Measurements from ENCODE around the gene S100A12. TPM values are rescaled to one million over a fixed set of nuclear protein-coding genes. Genes with fewer than 3 reads are reported as not detected.

Gene S100A12
- total and polyA plus RNA-seq, 9 of the 15 experiments (the other 6 are each of a cell fraction or from before 2014, with no cell fraction given), result not detected

DNA sequence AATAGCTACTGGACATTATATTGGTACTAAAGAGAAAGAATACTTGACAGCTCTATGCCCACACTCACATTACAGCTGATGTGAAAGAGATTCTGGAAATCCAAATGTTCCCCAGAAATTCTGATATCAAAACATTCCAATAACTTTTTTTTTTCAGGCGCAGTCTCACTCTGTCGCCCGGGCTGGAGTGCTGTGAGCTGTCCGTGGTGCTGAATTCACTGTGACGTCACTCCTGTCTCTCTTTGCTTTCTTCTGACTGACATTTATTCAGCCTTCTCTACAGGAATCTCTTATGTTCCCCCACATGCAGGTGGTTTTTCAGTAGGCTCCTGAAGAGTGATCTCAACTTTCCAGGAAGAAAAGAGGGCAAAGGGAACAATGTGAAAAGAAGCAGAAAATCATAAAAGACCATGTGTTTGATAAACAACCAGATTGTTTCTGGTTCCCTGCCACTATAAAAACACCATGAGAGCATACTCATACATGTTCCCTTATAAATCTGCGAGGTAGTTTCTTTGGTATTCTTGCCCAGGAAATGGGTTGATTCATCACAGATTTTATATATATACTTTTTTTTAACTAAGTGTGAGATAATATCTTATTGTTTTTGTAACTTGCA lies 47.1 kb upstream of the S100A12 start (continued):
- TF ChIP-seq BRCA1 (IDR thresholded peaks at IDR 0.05) (no peak), BRCA1 (CRISPR knock-in tag; IDR thresholded peaks at IDR 0.05) (no peak), NR2F6 (CRISPR knock-in tag; IDR thresholded peaks at IDR 0.05) (no peak), ZNF766 (CRISPR knock-in tag; conservative IDR thresholded peaks at IDR 0.05) (peak; percentile 58; the same call in 1 of the 2 replicates), REST (IDR thresholded peaks at IDR 0.05; ENCODE audit: borderline replicate concordance) (peak; percentile 99), REST (CRISPR knock-in tag; IDR thresholded peaks at IDR 0.05; ENCODE audit: low read depth) (peak; percentile 97), CREM (IDR thresholded peaks at IDR 0.05; ENCODE audit: low read depth) (peak; percentile 98), ILK (tag; IDR thresholded peaks at IDR 0.05; ENCODE audit: borderline replicate concordance, low read depth) (no peak), ZNF76 (CRISPR knock-in tag; IDR thresholded peaks at IDR 0.05; ENCODE audit: borderline replicate concordance) (no peak), ETV5 (CRISPR knock-in tag; IDR thresholded peaks at IDR 0.05; ENCODE audit: low read depth) (no peak), NRF1 (conservative IDR thresholded peaks at IDR 0.05 in 1 of 2, IDR thresholded peaks at IDR 0.05 in 1 of 2) (peak in 1 of 2 experiments; percentile 44; a peak in 1 of 4 replicates), MCM3 (IDR thresholded peaks at IDR 0.05) (no peak), CCNT2 (IDR thresholded peaks at IDR 0.05; ENCODE audit: borderline replicate concordance, extremely low read depth, insufficient read length, low read depth, low read length) (no peak)
- TF ChIP-seq, protein P1, sequence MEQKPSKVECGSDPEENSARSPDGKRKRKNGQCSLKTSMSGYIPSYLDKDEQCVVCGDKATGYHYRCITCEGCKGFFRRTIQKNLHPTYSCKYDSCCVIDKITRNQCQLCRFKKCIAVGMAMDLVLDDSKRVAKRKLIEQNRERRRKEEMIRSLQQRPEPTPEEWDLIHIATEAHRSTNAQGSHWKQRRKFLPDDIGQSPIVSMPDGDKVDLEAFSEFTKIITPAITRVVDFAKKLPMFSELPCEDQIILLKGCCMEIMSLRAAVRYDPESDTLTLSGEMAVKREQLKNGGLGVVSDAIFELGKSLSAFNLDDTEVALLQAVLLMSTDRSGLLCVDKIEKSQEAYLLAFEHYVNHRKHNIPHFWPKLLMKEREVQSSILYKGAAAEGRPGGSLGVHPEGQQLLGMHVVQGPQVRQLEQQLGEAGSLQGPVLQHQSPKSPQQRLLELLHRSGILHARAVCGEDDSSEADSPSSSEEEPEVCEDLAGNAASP (IDR thresholded peaks at IDR 0.05), result no peak
- TF ChIP-seq, protein P2, sequence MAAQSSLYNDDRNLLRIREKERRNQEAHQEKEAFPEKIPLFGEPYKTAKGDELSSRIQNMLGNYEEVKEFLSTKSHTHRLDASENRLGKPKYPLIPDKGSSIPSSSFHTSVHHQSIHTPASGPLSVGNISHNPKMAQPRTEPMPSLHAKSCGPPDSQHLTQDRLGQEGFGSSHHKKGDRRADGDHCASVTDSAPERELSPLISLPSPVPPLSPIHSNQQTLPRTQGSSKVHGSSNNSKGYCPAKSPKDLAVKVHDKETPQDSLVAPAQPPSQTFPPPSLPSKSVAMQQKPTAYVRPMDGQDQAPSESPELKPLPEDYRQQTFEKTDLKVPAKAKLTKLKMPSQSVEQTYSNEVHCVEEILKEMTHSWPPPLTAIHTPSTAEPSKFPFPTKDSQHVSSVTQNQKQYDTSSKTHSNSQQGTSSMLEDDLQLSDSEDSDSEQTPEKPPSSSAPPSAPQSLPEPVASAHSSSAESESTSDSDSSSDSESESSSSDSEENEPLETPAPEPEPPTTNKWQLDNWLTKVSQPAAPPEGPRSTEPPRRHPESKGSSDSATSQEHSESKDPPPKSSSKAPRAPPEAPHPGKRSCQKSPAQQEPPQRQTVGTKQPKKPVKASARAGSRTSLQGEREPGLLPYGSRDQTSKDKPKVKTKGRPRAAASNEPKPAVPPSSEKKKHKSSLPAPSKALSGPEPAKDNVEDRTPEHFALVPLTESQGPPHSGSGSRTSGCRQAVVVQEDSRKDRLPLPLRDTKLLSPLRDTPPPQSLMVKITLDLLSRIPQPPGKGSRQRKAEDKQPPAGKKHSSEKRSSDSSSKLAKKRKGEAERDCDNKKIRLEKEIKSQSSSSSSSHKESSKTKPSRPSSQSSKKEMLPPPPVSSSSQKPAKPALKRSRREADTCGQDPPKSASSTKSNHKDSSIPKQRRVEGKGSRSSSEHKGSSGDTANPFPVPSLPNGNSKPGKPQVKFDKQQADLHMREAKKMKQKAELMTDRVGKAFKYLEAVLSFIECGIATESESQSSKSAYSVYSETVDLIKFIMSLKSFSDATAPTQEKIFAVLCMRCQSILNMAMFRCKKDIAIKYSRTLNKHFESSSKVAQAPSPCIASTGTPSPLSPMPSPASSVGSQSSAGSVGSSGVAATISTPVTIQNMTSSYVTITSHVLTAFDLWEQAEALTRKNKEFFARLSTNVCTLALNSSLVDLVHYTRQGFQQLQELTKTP (IDR thresholded peaks at IDR 0.05; ENCODE audit: low read depth in 1 of 2, partially characterized antibody in 2 of 2), result peak in 1 of 2 experiments; percentile 95
